Karpas-422 (cell line): ENCODE results near the gene TMEM150C. TPM values are rescaled to one million over a fixed set of nuclear protein-coding genes. Genes with fewer than 3 reads are reported as not detected.
"Not testable (repeated sequence)": the region's sequence is repeated elsewhere in the genome, so short reads cannot be mapped to it uniquely, and the experiment has no call there.

Source experiments
- DNase-seq: peaks from one replicate; pipeline ENCODE4 v3.0.0-alpha.2; 2015
- H2AFZ ChIP-seq: fragments of 200-600 bp; sonication (generic); 2 replicates; pipeline ENCODE4 v1.6.1; 2014; ENCODE audit warnings: antibody characterized with exemption, low read length, mixed read lengths
- H3K27ac ChIP-seq: fragments of 200-600 bp; sonication (generic); 2 replicates; pipeline ENCODE4 v1.5.1; 2014; ENCODE audit warnings: mild to moderate bottlenecking, low read length, moderate library complexity
- H3K27me3 ChIP-seq: fragments of 200-600 bp; sonication (generic); 2 replicates; pipeline ENCODE4 v1.6.1; 2014; ENCODE audit warnings: low read length, mixed read lengths
- H3K36me3 ChIP-seq: fragments of 200-600 bp; sonication (generic); 2 replicates; pipeline ENCODE4 v1.6.1; 2014; ENCODE audit warnings: low read length, mixed read lengths; ENCODE audit not compliant: insufficient read depth
- H3K4me1 ChIP-seq: fragments of 200-600 bp; sonication (generic); 2 replicates; pipeline ENCODE4 v1.6.1; 2014; ENCODE audit warnings: mild to moderate bottlenecking, low read length, mixed read lengths
- H3K4me2 ChIP-seq: fragments of 200-600 bp; sonication (generic); 2 replicates; pipeline ENCODE4 v1.6.1; 2014; ENCODE audit warnings: low read length, low read depth, mild to moderate bottlenecking; ENCODE audit not compliant: poor library complexity, severe bottlenecking
- H3K4me3 ChIP-seq: fragments of 200-600 bp; sonication (generic); 2 replicates; pipeline ENCODE4 v1.5.1; 2014; ENCODE audit warnings: mild to moderate bottlenecking, antibody characterized with exemption, low read length, mixed read lengths
- H3K79me2 ChIP-seq: fragments of 200-600 bp; sonication (generic); 2 replicates; pipeline ENCODE4 v1.6.1; 2014; ENCODE audit warnings: mild to moderate bottlenecking, low read length, mixed read lengths
- H3K9ac ChIP-seq: fragments of 200-600 bp; sonication (generic); 2 replicates; pipeline ENCODE4 v1.6.0; 2014; ENCODE audit warnings: low read length
- H3K9me2 ChIP-seq: fragments of 200-600 bp; sonication (generic), shearing (Covaris generic); replicated peaks from 2 replicates; pipeline ENCODE4 v1.6.0; 2014; ENCODE audit warnings: mild to moderate bottlenecking, low read length, moderate library complexity; ENCODE audit not compliant: insufficient read depth
- H3K9me3 ChIP-seq: fragments of 300-700, 200-600 bp; sonication (generic); 2 replicates; pipeline ENCODE4 v1.6.1; 2014; ENCODE audit warnings: low read length, mixed read lengths
- H4K20me1 ChIP-seq: fragments of 200-600 bp; sonication (generic); 2 replicates; pipeline ENCODE4 v1.6.1; 2014; ENCODE audit warnings: mild to moderate bottlenecking, antibody characterized with exemption, low read length, low read depth; ENCODE audit not compliant: insufficient read depth
- total RNA-seq: library from RNA; depleted of rRNA; stranded (reverse); fragments of >200 nt; shearing (Covaris generic); gene quantifications from 2 replicates; pipeline ENCODE4 v1.2.3, GENCODE V29; 2014; ENCODE audit warnings: low replicate concordance

TMEM150C gene
- total RNA-seq, 1 experiment from 2014 or later = not detected

- DNase-seq = no peak
Measured at GRCh38 chr4:82489987-82490386, 71.8 kb downstream of the TMEM150C start.

DNA sequence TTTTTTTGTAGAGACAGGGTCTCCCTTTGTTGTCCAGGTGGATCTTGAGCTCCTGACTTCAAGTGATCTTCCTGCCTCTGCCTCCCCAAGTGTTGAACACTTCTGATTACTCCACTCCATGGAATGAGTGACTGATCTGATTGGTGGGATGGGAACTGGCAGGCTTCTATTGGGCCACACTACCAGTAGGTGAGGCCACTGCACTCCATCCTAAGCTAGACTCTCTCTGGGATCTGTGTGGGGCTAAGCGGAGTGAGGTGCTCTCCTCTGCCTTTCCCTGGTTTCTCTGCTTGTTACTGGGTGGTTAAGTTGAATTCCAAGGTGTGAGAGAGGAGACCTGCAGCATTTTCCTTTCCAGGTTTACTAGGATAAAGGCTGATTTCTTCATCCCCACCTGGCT is 72.7 kb downstream of the TMEM150C start:
- H3K4me2 ChIP-seq = no peak overlapping the region
- H3K27me3 ChIP-seq = no peaks in the 10 kb centered on the region
- no peaks in the 10 kb centered on the region for H3K4me1 ChIP-seq
- H3K4me3 ChIP-seq = no peak overlapping the region
- no peaks in the 10 kb centered on the region for H4K20me1 ChIP-seq
- H3K9ac ChIP-seq = no peak overlapping the region
- no peaks in the 10 kb centered on the region for H3K9me2 ChIP-seq
- H3K36me3 ChIP-seq = no peaks in the 10 kb centered on the region
- H2AFZ ChIP-seq = no peak overlapping the region
- no peaks in the 10 kb centered on the region for H3K79me2 ChIP-seq
- DNase-seq = no peak
- no peaks in the 10 kb centered on the region for H3K9me3 ChIP-seq
- H3K27ac ChIP-seq = no peak overlapping the region

More at GRCh38 chr4:82489987-82490386, 71.8 kb downstream of the TMEM150C start:
- H3K4me1 ChIP-seq = no peaks in the 10 kb centered on the region
- no peaks in the 10 kb centered on the region for H4K20me1 ChIP-seq
- H3K9ac ChIP-seq = no peak overlapping the region
- H3K36me3 ChIP-seq = no peaks in the 10 kb centered on the region
- H3K27me3 ChIP-seq = no peaks in the 10 kb centered on the region
- no peak overlapping the region for H2AFZ ChIP-seq
- H3K4me2 ChIP-seq = no peak overlapping the region
- H3K4me3 ChIP-seq = no peak overlapping the region
- no peak overlapping the region for H3K27ac ChIP-seq
- no peaks in the 10 kb centered on the region for H3K79me2 ChIP-seq
- no peaks in the 10 kb centered on the region for H3K9me2 ChIP-seq
- no peaks in the 10 kb centered on the region for H3K9me3 ChIP-seq

DNA sequence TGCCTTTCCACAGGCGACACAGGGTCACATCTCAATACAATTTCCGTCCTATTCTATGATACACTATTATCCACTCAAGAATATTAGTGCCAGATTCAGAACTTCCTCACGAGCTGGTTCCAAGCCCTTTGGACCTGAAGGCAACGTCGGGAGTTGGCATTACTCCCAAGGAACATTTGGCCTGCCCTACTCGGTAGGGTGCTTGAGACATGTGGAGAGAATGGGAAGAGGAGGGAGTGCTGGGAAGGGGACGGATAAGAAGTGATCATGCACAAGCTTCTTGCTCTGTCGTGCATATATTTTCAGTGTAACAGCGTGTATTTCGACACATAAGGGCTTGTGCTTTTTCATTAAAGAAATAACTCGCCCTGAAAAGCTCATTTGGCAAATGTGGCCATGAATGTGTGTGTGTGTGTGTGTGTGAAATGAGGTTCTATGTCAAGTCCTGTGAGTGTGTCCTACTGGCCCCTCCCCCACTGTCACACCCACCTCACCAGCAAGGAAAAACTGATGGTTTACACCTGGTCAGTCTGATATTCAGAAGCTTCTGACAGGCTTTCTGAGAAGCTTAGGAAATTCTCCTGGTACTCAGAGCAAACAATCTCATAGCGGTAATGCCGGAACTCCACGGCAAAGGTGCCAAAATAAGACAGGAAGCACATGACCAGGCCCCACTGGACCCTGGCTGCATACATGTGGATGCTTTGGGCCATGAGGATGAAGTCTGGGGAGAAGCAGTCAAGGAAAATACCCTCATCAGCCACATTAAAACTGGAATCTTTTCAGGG is 76.6 kb downstream of the TMEM150C start:
- Histone ChIP-seq H3K9me2 (no peaks in the 10 kb centered on the region), H2AFZ (no peak overlapping the region), H3K27me3 (no peaks in the 10 kb centered on the region), H3K4me3 (no peak overlapping the region), H3K9ac (no peak overlapping the region), H4K20me1 (no peaks in the 10 kb centered on the region), H3K4me2 (no peak overlapping the region), H3K9me3 (no peaks in the 10 kb centered on the region), H3K4me1 (no peaks in the 10 kb centered on the region), H3K79me2 (no peaks in the 10 kb centered on the region), H3K36me3 (no peaks in the 10 kb centered on the region), H3K27ac (no peak overlapping the region)
- DNase-seq = no peak

GRCh38 chr4:82482387-82482786 is 79.4 kb downstream of the TMEM150C start:
- no peaks in the 10 kb centered on the region for H3K27me3 ChIP-seq
- no peaks in the 10 kb centered on the region for H3K9me3 ChIP-seq
- H3K4me3 ChIP-seq = no peak overlapping the region
- no peak overlapping the region for H3K27ac ChIP-seq
- no peaks in the 10 kb centered on the region for H3K9me2 ChIP-seq
- no peak overlapping the region for H3K9ac ChIP-seq
- no peak overlapping the region for H2AFZ ChIP-seq
- no peaks in the 10 kb centered on the region for H3K36me3 ChIP-seq
- H3K4me1 ChIP-seq = no peaks in the 10 kb centered on the region
- no peak overlapping the region for H3K4me2 ChIP-seq
- H4K20me1 ChIP-seq = no peaks in the 10 kb centered on the region
- H3K79me2 ChIP-seq = no peaks in the 10 kb centered on the region
- no peak for DNase-seq

GRCh38 chr4:82481506-82481840 is 80.3 kb downstream of the TMEM150C start:
- no peaks in the 10 kb centered on the region for H3K9me3 ChIP-seq
- no peak overlapping the region for H3K4me3 ChIP-seq
- no peak overlapping the region for H3K4me2 ChIP-seq
- no peaks in the 10 kb centered on the region for H4K20me1 ChIP-seq
- no peaks in the 10 kb centered on the region for H3K4me1 ChIP-seq
- no peaks in the 10 kb centered on the region for H3K9me2 ChIP-seq
- no peak overlapping the region for H2AFZ ChIP-seq
- H3K36me3 ChIP-seq = no peaks in the 10 kb centered on the region
- H3K27me3 ChIP-seq = no peaks in the 10 kb centered on the region
- no peak overlapping the region for H3K9ac ChIP-seq
- no peak overlapping the region for H3K27ac ChIP-seq
- DNase-seq = no peak
- no peaks in the 10 kb centered on the region for H3K79me2 ChIP-seq

- no peaks in the 10 kb centered on the region for H3K4me1 ChIP-seq
- no peaks in the 10 kb centered on the region for H3K9me2 ChIP-seq
- no peak for DNase-seq
- H3K9me3 ChIP-seq = no peaks in the 10 kb centered on the region
- H3K4me2 ChIP-seq = no peak overlapping the region
- H3K27ac ChIP-seq = no peak overlapping the region
- no peaks in the 10 kb centered on the region for H4K20me1 ChIP-seq
- no peak overlapping the region for H3K9ac ChIP-seq
- H3K79me2 ChIP-seq = no peaks in the 10 kb centered on the region
- no peaks in the 10 kb centered on the region for H3K36me3 ChIP-seq
- no peak overlapping the region for H2AFZ ChIP-seq
- H3K4me3 ChIP-seq = no peak overlapping the region
- H3K27me3 ChIP-seq = no peaks in the 10 kb centered on the region
Measured at GRCh38 chr4:82480771-82481505, 80.8 kb downstream of the TMEM150C start.

GRCh38 chr4:82479562-82479961 is 82.2 kb downstream of the TMEM150C start:
- no peaks in the 10 kb centered on the region for H3K9me2 ChIP-seq
- H2AFZ ChIP-seq = no peak overlapping the region
- no peaks in the 10 kb centered on the region for H3K4me1 ChIP-seq
- H3K36me3 ChIP-seq = no peaks in the 10 kb centered on the region
- no peaks in the 10 kb centered on the region for H3K27me3 ChIP-seq
- no peaks in the 10 kb centered on the region for H4K20me1 ChIP-seq
- no peaks in the 10 kb centered on the region for H3K79me2 ChIP-seq
- DNase-seq = no peak
- no peak overlapping the region for H3K4me2 ChIP-seq
- no peak overlapping the region for H3K27ac ChIP-seq
- H3K9me3 ChIP-seq = no peaks in the 10 kb centered on the region
- H3K9ac ChIP-seq = no peak overlapping the region
- H3K4me3 ChIP-seq = no peak overlapping the region

DNA sequence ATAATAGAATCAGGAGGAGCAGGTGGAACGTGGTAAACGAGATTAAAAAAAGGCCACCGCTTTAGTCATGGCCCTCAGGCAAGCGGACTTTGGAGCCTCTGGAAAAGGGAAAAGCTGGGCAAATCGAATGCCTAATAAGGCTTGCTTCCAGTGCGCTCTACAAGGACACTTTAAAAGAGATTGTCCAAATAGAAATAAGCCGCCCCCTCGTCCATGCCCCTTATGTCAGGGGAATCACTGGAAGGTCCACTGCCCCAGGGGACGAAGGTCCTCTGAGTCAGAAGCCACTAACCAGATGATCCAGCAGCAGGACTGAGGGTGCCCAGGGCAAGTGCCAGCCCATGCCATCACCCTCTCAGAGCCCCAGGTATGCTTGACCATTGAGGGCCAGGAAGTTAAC is 84.3 kb downstream of the TMEM150C start:
- H3K79me2 ChIP-seq, H4K20me1 ChIP-seq, H3K4me3 ChIP-seq, H3K9ac ChIP-seq, DNase-seq, H3K36me3 ChIP-seq, H3K9me2 ChIP-seq, H3K27me3 ChIP-seq, H3K4me1 ChIP-seq, H2AFZ ChIP-seq, H3K27ac ChIP-seq, H3K4me2 ChIP-seq, H3K9me3 ChIP-seq: not testable (repeated sequence)
